Activated T-helper 1 cell treated with anti-CD3 and anti-CD28 coated beads, Interleukin-2, amount 50 U/mL, for 16 hours (primary cell): ENCODE measurements around the gene SEC22A.
"Not testable (repeated sequence)": the region's sequence is repeated elsewhere in the genome, so short reads cannot be mapped to it uniquely, and the experiment has no call there.

Experiments
- DNase-seq, 2 donors: peaks; one replicate each; pipeline ENCODE4 v3.0.0-alpha.2; 2020; ENCODE audit warnings: low read depth in 1 of 2, low spot score in 1 of 2

SEC22A gene

DNA sequence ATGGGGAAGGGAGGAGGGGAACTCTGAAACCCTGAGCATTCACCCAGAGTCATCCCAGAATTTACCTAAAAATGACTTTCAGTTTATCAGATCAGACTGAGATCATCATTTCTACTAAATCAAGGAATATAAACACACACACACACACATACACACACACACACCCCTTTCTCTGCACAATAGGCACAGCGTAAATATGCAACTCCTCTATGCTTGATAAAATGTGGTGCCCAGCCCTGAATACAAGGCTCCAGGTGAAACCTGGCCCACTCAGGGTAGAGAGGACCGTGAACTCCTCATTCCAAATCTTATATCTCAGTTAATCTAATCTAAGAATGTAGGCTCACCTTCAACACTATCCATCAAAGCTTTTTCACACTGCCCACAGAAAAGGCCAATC lies 31.8 kb upstream of the SEC22A start:
- no peak for DNase-seq

DNA sequence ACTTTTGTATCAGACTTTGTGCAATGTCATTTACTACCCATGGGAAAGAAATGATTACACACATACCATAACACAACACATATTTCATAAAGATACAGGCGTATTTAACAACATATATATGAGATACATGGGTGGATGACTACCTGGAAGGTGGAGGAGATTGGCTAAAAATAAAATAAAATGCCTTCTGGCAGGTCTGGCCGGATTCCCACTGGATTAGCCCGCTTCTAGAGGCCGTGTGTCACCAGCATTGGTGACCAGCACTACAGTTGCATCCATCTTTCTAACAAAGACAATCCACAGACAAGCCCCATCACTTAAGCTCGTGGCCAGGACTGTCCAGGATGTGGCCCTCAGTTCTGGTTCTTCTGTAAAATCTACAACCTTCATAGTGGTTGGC lies 21.0 kb upstream of the SEC22A start:
- DNase-seq = no peak

DNA sequence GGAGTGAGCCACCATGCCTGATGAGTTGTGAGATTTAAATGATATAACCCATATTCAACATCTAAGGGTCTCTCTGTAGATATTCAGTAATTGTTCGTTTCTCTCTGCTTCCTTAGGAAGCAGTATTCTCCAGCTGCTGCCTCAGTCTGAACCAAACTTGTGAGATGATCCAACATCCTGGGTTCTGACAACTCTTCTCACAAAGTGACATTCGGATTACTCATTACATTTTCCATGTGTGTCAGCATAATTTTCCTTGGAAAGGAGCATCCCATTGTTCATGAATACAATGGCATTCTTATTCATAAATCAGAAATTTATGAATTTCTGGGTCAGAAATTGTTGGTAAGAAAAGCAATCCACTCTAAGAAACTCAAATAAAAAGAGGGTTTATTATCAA lies 15.0 kb upstream of the SEC22A start:
- no peak for DNase-seq

DNA sequence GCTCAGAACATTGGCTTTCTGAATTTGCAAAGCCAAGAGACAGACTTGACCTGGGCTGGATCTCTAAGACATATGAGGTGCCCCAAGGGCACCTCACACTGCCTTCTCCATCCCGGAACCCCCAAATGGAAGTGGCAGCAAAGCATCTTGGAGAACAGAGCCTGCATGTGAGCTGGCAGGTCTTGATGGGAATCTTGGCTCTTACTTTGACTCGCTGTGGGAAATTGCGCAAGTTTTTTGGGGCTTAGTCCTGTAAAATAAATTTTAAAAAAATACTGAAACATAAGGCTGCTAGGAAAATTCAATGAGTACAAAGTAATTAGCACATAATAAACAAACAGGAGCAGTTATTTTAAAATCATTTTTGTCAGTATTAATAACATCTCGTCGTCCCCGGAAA lies 13.7 kb upstream of the SEC22A start:
- DNase-seq = no peak

DNA sequence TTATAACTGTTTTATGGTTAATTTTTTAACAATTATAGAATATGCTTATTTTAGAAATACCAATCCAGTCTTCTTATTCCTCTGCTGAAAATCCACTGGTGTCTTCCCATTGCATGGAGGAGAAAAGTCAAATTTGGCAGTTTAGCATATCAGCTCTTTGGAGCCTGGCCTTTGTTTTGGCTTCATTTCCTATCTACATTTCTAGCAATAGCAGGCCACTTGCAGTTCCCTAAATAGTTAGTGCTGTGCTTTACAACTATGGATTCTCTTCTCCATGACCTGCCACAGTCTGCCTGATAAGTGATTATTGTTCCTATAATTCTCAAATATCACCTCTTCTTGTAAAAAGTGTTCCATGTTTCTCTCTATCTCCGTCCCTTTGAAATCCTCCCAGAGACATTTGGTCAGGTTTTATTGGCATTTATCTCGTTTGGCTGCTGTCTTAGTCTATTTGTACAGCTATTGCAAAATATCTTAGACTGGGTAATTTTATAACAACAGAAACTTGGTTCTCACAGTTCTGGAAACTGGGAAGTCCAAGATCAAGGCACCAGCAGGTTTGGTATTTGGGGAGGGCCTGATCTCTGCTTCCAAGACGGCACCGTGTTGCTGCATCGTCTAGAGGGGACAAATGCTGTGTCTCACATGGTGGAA lies 8.2 kb upstream of the SEC22A start:
- no peak for DNase-seq

DNA sequence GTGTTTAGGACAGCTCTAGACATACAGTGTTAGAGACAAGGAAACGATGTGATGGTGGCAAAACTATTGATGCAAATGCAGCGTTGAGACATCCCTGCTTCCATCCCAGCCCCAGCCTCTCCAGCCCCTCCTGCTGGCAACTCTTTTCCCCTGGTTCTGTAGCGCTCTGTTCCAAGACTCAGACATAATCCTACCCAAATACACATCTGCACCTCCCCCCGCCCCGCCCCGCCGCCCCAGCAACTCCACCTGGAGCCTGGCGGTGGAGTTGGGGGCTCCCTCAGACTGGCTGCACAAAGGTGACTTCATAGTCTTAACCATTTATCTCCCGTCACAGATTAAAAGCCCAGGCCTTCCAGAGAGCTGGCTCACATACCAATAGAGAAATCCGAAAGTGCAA lies 7.2 kb upstream of the SEC22A start:
- no peak for DNase-seq

DNA sequence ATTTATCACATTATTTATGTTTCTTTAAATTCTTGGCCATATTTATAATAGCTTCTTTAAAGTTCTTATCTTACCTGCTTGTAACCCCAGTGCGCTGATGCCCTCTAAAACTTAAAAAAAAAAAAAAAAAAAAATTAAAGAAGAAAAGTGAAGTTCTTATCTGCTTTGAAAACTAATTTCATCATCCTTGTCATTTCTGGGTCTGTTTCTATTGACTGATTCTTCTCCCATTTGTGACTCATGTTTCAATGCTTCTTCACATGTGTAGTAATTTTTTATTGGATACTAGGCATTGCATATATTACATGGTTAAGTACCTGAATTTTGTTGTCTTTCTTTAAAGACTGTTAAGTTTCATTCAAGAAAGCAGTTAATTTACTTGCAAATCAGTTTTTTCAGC lies 3.4 kb upstream of the SEC22A start:
- DNase-seq = no peak

DNA sequence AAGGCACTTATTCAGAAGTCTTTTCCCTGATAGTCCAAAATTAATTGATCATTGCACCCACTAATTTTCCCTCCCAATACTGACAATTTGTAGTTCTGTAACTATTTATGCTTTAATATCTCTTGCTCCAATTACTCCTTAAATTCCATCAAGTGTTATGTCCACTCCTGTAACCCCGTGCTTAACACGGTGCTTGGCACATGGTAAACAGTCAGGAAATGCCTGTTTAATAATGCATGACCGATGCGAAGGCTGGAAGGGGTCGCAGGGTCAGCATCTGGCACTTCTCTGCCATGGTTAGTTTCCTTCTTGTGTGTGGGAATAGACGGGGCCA lies 553 bp upstream of the SEC22A start:
- DNase-seq = no peak

DNA sequence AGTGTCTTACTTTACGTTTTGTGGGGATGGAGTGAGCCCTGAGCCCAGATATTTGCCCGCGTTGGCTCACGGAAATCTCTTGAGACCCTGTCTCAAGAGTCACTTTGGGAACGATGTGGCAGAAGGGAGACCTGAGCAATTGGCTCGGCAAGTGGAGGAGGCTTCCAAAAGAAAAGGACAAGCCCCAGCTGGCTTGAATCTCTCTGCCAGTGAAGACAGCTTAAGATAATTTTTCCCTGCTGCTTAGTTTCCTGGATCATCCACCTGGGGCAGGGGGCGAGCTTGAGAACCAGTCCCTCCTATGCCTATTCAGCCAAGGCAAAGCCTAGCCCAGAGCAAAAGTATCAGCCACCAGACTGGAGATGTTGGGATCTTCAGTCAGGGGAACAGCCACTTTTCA lies 708 bp downstream of the SEC22A start:
- DNase-seq = no peak

DNA sequence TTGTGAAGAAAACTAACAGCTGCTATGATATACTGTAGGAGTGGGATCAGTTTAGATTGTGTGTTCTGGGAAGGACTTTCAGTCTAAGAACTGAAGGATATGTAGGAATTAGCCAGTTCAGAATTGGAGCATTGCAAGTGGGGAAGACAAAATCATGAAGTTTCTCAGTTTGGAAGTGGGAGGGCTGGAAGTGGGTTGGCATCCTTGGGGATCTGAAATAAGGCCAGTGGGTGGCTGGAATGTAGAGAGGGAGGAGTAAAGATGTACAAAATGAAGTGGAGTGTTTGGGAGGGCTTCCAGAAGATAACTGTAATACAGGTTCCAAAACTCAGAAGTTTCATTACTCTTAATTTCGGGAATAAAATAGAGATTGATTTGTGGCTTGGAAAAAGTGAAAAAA lies 17.2 kb downstream of the SEC22A start:
- DNase-seq = no peak

DNA sequence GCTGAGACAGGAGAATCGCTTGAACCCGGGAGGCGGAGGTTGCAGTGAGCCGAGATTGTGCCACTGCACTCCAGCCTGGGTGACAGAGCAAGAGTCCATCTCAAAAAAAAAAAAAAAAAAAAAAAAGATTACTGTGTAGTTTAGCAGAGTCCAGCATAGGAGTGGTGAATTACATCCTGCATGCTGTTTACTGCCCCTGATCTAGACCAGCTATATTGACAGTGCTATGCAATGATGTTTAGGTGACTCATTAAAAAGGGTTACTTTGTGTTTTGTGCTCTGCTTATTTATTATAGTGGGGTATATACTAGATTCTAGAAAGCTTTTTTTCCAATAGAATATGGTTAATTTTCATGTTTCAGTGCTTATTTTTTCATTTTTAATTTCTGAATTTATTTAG lies 19.6 kb downstream of the SEC22A start:
- DNase-seq = not testable (repeated sequence)

DNA sequence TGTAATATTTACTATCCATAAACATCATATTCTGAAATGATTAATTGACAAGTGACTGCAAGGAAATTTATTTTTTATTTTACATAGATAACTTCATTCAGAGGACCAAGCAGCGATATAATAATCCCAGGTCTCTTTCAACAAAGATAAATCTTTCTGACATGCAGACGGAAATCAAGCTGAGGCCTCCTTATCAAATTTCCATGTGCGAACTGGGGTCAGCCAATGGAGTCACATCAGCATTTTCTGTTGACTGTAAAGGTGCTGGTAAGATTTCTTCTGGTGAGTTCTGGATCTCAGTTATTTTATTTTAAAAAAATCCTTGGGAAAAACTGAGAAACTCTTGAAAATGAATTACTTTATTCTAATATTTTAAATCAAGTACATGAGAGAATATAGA lies 23.3 kb downstream of the SEC22A start:
- no peak for DNase-seq

DNA sequence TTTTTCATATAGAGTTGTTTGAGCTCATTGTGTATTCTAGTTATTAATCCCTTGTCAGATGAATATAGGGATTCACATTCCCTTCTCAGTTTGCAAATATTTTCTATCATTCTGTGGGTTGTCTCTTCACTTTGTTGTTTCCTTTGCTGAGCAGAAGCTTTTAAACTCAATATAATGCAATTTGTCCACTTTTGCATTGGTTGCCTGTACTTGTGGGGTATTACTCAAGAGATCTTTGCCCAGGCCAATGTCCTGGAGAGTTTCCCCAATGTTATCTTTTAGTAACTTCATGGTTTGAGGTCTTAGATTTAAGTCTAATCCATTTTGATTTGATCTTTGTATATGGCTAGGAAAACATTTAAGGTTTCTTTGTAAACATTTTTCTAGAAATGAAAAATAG lies 24.8 kb downstream of the SEC22A start:
- no peak for DNase-seq

DNA sequence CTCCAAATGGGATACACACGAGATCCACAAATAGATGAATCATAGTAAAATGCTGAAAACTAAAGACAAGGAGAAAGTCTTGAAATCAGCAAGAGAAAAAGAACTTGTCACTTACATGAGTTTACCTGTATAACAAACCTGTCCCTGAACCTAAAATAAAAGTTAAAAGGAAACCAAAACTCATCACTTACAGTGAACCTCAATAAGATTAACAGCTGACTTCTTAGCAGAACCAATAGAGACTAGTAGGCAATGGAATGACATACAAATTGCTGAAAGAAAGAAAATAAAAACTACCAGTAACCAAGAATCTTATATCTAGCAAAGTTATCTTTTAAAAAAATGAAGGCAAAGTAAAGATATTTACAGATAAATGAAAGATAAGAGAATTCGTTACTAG lies 27.4 kb downstream of the SEC22A start:
- DNase-seq = no peak

DNA sequence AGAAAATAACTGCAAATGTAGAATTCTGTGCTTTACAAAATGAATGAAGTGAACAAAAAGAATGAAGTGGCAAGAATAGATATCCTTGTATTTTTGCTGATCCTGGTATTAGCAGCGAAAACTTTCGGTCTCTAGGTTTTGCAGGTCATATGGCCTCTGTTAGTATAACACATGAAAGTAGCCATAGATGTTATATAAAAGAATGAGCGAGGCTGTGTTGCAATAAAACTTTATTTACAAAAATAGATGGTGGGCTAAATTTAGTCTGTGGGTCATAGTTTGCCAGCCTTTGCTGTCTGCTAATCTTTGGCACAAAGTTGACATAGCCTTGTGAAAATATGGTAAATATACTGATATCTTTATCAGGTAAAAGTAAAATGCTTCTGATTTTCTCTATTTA lies 35.2 kb downstream of the SEC22A start:
- DNase-seq = no peak

DNA sequence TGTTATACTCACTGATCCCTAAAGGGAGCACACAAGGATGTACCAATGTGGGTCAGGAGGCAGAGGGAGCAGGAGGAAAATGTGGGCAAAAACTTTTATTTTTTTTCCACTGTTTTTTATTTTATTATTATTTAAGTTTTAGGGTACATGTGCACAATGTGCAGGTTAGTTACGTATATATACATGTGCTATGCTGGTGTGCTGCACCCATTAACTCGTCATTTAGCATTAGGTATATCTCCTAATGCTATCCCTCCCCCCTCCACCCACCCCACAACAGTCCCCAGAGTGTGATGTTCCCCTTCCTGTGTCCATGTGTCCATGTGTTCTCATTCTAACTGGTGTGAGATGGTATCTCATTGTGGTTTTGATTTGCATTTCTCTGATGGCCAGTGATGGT lies 37.4 kb downstream of the SEC22A start:
- not testable (repeated sequence) for DNase-seq

DNA sequence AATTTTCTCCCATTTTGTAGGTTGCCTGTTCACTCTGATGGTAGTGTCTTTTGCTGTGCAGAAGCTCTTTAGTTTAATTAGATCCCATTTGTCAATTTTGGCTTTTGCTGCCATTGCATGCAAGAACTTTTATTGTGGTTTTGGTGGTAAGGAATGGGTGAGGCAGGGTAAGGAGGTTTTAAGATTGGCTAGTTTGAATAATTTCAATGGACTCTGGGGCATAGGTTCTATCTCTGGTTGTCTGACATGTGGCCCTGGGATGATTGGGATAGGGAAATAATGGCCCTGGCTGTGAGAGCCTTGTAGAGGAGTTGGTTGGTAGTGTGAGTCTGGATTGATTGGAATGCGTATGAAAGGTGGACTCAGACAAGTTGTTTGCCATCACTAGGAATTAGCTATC lies 38.0 kb downstream of the SEC22A start:
- no peak for DNase-seq

DNA sequence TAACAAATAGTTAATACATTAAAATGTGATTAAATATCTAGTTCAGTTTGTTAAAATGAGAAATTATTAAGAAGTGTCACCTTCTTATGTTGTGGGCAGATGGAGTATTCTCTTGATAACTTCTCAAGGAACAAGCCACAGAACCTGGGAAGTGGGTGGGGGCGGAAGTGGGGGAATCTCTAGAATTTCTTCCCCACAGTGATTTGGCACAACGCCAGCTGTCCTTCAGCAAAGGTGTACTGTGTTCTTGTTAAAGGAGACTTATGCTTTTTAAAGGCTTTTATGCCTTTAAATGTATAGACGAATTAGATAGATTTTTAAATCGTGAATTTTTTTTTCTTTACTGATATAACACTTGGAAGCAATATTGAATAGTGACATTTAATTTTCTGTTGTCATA lies 42.4 kb downstream of the SEC22A start:
- DNase-seq = peak in 1 of 2 donors; percentile 4

DNA sequence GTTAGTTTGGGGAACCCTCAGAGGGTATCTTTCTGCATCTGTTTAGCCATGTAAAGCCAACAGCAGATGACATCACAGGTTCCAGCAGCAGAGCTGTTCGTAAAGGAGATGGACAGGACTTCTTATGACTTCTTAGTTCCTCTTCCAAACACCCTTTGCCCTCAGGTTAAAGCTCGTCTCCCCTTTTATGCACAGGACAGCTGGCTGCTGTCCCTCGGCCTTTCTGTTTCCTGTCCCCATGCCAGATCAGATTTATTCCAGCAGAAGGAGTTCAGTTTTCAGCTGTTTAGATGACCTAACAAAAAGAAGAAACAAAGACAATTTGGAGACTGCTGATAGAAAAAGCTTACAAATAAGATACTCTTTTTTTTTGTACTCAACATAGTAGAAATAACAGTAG lies 45.1 kb downstream of the SEC22A start:
- no peak for DNase-seq

DNA sequence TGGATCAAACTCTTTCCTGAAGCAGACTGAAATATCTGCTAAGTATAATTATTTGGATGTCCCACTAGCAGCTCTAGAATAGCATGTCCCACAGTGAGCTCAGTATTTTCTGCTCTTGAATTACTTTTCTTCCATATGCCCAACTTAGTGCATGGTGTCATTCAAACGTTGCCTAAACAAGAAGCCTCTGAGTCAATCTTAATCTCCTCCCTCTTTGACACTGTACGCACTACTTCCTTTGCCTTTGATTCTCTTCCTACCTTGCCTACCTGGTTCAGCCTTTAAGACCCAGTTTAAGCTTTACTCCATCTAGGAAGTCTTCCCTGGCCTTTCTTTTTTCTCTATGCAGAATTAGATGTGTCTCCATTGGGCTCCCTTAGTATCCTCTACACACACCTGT lies 54.5 kb downstream of the SEC22A start:
- no peak for DNase-seq

DNA sequence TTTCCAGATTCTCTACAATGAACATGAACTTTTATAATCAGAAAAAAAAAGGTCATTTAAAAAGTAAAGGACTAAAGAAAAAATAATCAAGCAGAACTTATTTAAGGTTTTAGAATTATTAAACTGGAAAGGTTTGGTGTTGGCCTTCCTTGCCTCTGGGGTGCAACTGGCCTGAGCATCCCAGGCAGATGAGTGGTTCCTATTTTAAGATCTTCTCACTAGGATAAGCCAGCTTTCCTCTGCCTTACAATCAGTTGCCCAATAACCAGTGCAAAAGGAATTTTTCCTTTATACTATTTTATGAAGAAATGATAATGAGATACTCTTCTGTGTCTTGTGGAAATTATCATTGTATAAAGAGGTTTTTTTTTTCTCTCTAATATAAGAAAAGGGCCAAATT lies 56.6 kb downstream of the SEC22A start:
- DNase-seq = no peak

DNA sequence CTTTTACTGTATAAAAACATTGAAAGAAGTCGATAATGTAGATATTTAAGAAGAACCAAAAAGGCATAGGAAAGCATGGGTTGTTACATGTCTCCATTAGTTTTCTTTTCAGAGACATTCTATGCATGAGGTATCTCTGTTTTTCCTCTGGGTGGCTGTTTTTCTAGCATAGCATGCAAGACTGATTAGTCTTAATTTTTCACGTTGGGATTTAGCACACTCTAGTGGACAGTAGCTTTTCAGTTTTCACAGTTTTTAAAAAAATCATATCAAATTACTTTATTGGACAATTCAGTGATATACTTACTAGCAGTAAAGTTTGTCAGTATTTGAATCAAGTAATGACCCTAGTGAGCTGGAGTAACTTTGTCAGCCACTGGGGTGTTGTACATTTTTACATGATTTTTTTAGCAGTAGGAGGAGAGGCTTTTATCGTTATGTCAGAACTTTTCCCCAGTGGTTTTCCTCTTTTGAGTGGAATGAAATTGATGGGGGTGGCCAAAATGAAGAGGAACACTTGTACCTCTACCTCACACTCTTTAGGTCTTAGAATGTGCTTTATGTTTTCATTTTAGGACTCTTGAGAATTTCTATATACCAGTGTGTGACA lies 57.2 kb downstream of the SEC22A start:
- DNase-seq = no peak

DNA sequence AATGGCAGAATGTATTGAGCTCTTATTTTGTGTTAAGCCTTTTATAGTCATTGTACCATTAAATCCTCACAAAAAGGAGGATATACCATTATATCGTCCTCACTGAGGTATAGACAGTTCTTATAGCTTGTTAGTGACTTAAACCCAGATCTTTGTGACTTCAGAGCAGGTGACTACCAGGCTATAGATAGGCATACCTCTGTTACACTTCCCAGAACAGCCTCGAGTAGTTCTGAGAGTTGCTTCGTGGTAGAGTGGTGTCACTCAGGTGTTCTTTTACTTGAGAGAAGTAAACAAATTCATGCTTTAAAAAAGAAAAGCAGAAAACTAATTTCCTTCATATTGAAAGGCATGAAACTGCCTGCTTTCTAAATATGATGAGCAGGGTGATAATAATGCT lies 59.9 kb downstream of the SEC22A start:
- no peak for DNase-seq

DNA sequence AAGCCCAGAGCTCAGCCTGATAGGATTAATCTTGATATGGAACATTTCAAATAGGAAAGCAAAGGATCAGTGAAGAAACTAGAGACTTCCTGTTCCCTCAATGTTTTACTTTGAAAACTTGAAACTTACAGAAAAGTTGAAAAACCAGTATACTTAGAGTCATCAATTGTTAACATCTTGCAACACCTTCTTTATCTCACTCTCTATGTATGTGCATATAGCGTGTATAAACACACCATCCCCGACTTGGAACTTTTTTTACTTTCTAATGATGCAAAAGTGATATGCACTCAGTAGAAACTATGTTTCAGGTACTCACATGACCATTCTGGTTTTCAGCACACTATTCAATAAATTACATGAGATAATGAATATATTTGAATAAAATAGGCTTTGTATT lies 60.5 kb downstream of the SEC22A start:
- DNase-seq = no peak
